ENCODE results near the gene RAD9A.

The RAD9A gene

DNA sequence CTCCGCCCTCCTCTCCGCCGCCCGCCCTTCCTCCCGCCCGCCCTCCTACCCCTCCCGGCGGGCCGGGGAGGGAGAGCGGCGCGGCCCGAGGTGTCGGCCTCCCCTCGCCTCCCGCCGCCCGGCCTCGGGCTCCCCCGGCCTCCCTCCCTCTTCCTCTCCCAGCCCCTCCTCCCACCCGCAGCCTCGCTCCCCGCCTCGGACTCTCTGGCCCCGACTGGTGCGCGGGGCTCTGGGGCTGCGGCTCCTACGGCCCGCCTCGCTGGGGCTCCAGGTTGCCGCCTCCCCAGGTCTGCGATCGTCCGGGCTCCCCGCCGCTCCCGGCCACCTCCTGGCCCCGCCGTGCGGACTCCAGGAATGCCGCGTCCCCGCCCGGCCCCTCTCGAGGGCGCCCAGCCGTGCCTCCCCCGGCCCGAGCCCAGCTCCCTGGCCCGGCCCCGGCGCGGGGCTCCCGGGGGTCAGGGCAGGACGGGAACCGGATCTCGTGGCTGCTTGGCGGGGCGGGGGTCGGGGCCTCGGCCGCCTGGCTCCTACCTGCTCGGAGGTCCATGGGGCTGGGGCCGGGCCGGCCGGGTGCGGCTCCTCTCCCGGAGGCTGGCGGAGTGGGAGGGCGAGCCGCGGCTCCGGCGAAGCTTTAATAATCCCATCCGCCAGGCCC is 18.7 kb upstream of the RAD9A start, which contains the start of gene CLCF1:
Gene CLCF1, minus strand, starts transcription at position 606 of the 655 bp plus-strand sequence. Its CDS starts 59 bp downstream, at position 547.
- H3K4me3 ChIP-seq (ENCODE audit: low read depth, low read length): peak within 1 kb of the TSS; percentile 76
- TF ChIP-seq, protein P1, sequence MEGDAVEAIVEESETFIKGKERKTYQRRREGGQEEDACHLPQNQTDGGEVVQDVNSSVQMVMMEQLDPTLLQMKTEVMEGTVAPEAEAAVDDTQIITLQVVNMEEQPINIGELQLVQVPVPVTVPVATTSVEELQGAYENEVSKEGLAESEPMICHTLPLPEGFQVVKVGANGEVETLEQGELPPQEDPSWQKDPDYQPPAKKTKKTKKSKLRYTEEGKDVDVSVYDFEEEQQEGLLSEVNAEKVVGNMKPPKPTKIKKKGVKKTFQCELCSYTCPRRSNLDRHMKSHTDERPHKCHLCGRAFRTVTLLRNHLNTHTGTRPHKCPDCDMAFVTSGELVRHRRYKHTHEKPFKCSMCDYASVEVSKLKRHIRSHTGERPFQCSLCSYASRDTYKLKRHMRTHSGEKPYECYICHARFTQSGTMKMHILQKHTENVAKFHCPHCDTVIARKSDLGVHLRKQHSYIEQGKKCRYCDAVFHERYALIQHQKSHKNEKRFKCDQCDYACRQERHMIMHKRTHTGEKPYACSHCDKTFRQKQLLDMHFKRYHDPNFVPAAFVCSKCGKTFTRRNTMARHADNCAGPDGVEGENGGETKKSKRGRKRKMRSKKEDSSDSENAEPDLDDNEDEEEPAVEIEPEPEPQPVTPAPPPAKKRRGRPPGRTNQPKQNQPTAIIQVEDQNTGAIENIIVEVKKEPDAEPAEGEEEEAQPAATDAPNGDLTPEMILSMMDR (IDR thresholded peaks at IDR 0.05; ENCODE audit: low read depth, low read length): no peak

DNA sequence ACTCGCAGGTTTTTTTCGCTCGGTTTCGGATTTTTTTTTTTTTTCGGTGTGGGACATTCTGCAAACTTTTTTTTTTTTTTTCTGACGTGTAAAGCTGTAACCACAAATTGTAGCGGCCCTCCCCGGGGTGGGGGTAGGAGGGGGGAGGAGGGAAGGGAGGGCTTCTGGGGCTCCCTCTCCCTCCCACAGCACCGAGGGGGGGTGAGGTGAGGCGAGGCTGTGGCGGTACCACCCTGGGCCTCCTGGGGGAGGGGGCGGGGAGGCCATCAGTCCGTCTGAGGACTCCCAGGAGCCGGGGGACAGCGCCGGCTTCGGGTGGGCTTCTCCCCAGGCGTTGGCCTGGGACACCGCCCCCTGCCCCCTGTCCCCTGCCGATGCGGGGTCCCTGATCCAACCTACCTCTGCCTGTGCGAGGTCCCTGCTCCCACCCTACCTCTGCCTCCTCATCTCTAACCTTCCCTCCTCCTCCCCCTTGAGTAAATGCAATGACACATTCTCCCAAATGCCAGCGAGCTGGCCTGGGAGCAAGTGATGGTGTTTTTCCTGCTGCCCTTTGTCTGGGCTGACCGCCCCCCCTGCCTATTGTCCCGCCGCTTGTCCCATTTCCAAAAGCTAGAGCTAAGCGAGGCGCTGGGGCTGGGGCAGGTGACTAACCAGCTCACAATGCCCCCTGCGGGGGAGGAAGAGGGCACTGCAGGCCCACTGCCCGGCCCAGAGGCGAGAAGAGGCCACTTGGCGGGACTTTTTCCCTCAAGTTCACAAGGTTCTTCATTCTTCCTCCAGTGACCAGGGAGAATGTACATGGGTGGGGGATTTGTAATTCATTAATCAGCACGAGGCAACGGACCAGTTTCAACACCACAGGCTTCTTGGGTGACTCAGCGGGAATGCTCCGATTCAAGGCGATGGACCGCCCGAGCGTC is 17.9 kb upstream of the RAD9A start:
- peak overlapping the region; percentile 76 for H3K4me3 ChIP-seq (ENCODE audit: low read depth, low read length)
- TF ChIP-seq, protein P1 (IDR thresholded peaks at IDR 0.05; ENCODE audit: low read depth, low read length): 0 out of 2 replicates have a peak, but pooled peaks have one; percentile 16

GRCh38 chr11:67374571-67375281 is 17.1 kb upstream of the RAD9A start:
- TF ChIP-seq, protein P1 (IDR thresholded peaks at IDR 0.05; ENCODE audit: low read depth, low read length): no peak
- peak overlapping the region; percentile 76; the same call in 1 of the 2 replicates for H3K4me3 ChIP-seq (ENCODE audit: low read depth, low read length)

- TF ChIP-seq, protein P1 (IDR thresholded peaks at IDR 0.05; ENCODE audit: low read depth, low read length): no peak
- no peak overlapping the region for H3K4me3 ChIP-seq (ENCODE audit: low read depth, low read length)
Observed at GRCh38 chr11:67375320-67376055, 16.3 kb upstream of the RAD9A start.

DNA sequence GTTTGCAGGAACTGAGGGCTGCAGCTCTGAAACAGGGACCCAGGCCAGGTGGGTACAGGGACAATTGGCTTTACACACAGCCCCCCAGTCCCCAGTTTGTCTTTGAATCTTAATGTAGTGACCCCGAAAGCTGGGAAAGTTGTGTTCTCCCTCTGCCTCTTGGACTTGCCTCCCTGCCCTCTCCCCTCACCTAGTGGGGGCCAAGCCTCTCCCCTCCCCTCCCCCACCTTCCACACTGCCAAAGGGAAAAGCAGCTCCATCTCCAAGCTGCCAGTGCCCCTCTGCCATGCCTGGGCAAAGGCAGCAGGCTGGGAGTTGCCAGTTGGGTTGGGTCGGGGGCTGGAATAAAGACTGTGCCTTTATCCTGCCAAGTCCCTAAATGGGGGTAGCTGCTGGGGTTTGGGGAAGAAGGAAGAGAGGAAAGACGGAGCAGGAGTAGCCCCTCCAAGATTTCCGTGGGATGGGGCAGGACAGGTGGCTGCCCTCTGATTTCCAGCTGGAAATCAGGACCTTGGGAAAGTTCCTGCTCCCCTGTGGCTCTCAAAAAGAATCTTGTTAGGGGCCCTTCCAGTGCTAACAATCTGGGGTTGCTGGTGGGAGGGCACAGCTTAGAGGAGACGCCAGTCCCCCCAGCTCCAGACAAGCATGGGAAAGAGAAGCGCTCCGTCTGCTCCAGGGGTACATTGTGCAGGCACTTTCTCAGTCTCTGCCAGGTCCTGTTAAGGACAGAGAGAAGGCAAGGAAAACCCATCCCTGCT is 15.5 kb upstream of the RAD9A start:
- TF ChIP-seq, protein P1 (IDR thresholded peaks at IDR 0.05; ENCODE audit: low read depth, low read length): no peak
- no peak overlapping the region for H3K4me3 ChIP-seq (ENCODE audit: low read depth, low read length)
